HTR-8/SVneo (cell line): ENCODE measurements around the gene SCAMP4.

Experiments
- DNase-seq: peaks from one replicate; pipeline ENCODE4 v3.0.0; 2011; ENCODE audit warnings: low spot score, mixed read lengths; ENCODE audit not compliant: insufficient read length
- FAIRE-seq: peaks from 2 replicates; lab custom pipeline; 2011; peaks lifted over from hg19 to GRCh38; lab: Jason Lieb, UNC

Gene SCAMP4

GRCh38 chr19:1905110-1905862, at the start of gene SCAMP4, which contains the start of gene ADAT3:
Gene SCAMP4, plus strand, starts transcription at chr19:1905399. Its CDS starts 9,621 bp downstream, at chr19:1915020.
Gene ADAT3, plus strand, starts transcription at chr19:1905399. Its CDS starts 6,649 bp downstream, at chr19:1912048.
- FAIRE-seq (peak; percentile 90), DNase-seq (peak; percentile 93)

GRCh38 chr19:1855828-1856255, 49.4 kb upstream of the SCAMP4 start:
- FAIRE-seq (peak; percentile 26), DNase-seq (no peak)

GRCh38 chr19:1856345-1856697, 48.9 kb upstream of the SCAMP4 start:
- FAIRE-seq = no peak
- DNase-seq = no peak

- no peak for FAIRE-seq
- DNase-seq = no peak
Observed at GRCh38 chr19:1856698-1857603, 48.2 kb upstream of the SCAMP4 start.

- no peak for DNase-seq
- FAIRE-seq = no peak
Observed at GRCh38 chr19:1857648-1858326, 47.4 kb upstream of the SCAMP4 start.

- no peak for FAIRE-seq
- no peak for DNase-seq
Observed at GRCh38 chr19:1858412-1859081, 46.7 kb upstream of the SCAMP4 start.

GRCh38 chr19:1859331-1859781, 45.8 kb upstream of the SCAMP4 start:
- DNase-seq = no peak
- no peak for FAIRE-seq

GRCh38 chr19:1860042-1860775, 45.0 kb upstream of the SCAMP4 start:
- DNase-seq = no peak
- no peak for FAIRE-seq

- DNase-seq (no peak), FAIRE-seq (no peak)
Observed at GRCh38 chr19:1860821-1861598, 44.2 kb upstream of the SCAMP4 start.

GRCh38 chr19:1861599-1862031, 43.6 kb upstream of the SCAMP4 start:
- no peak for DNase-seq
- FAIRE-seq = no peak

GRCh38 chr19:1862068-1862423, 43.2 kb upstream of the SCAMP4 start:
- FAIRE-seq (no peak), DNase-seq (no peak)

GRCh38 chr19:1862424-1863327, 42.5 kb upstream of the SCAMP4 start:
- DNase-seq (no peak), FAIRE-seq (no peak)

GRCh38 chr19:1863328-1863637, 41.9 kb upstream of the SCAMP4 start, which contains the start of gene KLF16:
Gene KLF16, minus strand, starts transcription at chr19:1863579. Its CDS starts 82 bp downstream, at chr19:1863497.
- FAIRE-seq = no peak

GRCh38 chr19:1863638-1864479, 41.3 kb upstream of the SCAMP4 start:
- peak; percentile 83 for DNase-seq
- FAIRE-seq = peak; percentile 97

More at GRCh38 chr19:1863328-1863637, 41.9 kb upstream of the SCAMP4 start, which contains the start of gene KLF16:
- no peak for DNase-seq

GRCh38 chr19:1864480-1865171, 40.6 kb upstream of the SCAMP4 start:
- FAIRE-seq (peak; percentile 69), DNase-seq (peak; percentile 67)
